Measurements from ENCODE around the gene DRG2. TPM values are rescaled to one million over a fixed set of nuclear protein-coding genes. Genes with fewer than 3 reads are reported as not detected.

The DRG2 gene
- polyA plus RNA-seq, 1 experiment: 36.4 TPM

DNA sequence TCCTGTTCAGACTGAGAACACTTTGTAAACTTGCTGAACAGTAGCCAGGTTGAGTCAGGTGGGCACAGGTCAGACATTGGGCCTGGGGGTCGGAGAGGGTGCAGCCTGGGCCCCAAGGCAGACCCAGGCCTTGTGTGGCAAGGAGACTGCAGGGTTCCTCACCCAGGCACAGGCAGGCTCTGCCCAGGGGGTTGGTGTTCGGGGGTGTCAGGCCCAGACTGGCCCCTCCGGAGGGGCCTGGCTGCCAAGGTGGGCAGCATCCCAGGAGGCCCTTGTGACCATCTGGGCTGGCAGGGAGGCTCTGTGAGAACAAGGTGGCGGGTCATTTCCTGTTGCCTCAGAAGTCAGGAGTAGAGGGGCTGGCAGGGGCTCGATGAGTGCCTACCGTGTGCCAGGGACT, 20.2 kb downstream of the DRG2 start:
- Histone ChIP-seq H3K4me3 (ENCODE audit: low read depth, low read length) (no peak overlapping the region), H3K27me3 (ENCODE audit: control insufficient read depth, insufficient read depth, low read length) (no peaks in the 10 kb centered on the region), H3K36me3 (ENCODE audit: control insufficient read depth, insufficient read depth, low read length) (peaks cover 16% of the 10 kb centered on the region)
- ChIA-PET CTCF (no interaction called here), POLR2A (no interaction called here)
- no peak for DNase-seq (ENCODE audit: low read depth)
- TF ChIP-seq, protein P1, sequence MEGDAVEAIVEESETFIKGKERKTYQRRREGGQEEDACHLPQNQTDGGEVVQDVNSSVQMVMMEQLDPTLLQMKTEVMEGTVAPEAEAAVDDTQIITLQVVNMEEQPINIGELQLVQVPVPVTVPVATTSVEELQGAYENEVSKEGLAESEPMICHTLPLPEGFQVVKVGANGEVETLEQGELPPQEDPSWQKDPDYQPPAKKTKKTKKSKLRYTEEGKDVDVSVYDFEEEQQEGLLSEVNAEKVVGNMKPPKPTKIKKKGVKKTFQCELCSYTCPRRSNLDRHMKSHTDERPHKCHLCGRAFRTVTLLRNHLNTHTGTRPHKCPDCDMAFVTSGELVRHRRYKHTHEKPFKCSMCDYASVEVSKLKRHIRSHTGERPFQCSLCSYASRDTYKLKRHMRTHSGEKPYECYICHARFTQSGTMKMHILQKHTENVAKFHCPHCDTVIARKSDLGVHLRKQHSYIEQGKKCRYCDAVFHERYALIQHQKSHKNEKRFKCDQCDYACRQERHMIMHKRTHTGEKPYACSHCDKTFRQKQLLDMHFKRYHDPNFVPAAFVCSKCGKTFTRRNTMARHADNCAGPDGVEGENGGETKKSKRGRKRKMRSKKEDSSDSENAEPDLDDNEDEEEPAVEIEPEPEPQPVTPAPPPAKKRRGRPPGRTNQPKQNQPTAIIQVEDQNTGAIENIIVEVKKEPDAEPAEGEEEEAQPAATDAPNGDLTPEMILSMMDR (IDR thresholded peaks at IDR 0.05; ENCODE audit: insufficient read depth, low read depth, low read length): no peak

DNA sequence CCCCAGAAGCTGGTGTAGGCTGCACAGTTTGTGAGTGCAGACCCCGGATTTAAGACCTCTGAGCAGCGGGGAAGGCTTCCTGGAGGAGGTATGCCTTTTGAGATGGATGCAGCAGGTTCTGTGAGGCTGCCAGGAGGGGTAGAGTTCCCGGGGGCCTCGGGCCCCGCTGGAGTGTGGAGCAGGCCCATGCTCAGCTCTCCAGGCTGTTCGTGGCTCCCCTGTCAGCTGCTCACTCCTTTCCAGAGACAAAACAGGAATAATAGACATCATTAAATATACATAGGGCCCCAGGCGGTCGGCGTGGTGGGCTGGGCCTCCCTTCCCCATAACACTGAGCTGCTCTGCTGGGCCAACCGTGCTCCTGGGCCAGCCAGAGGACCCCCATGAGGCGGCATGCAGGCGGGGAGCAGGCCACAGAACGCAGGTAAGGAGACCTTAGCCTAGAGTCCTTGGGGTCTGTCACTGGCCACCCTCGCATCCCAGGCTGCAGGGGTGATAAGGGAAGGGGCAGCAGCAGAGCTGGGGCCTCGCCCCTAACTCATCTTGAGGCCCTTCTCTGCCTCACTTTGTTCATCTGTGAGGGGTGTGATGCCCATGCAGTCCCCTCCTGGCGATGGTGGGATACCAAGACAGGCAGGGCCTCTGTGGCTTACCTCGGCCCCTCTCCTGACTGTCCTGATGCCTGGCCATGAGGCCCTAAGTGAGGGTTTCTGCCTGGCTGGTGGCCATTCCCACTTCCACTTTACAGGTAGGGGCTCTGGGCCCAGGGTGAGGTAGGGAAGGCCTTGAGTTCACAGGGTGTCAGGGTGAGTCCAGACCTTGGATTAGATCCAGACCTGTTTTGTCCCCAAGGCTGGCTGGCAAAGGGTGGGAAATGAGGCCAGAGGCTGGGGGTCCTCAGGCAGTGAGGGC, 20.9 kb downstream of the DRG2 start, which contains the start of gene MYO15A:
Gene MYO15A (plus strand): TSS at position 356 of the 912 bp plus-strand sequence. CDS start 10,045 bp downstream, outside the sequence.
- no peak for DNase-seq (ENCODE audit: low read depth)
- POLR2A ChIA-PET: no interaction called here
- H3K36me3 ChIP-seq (ENCODE audit: control insufficient read depth, insufficient read depth, low read length): peaks cover 14% of the 10 kb centered on the region
- TF ChIP-seq, protein P1 (IDR thresholded peaks at IDR 0.05; ENCODE audit: insufficient read depth, low read depth, low read length): no peak
- CTCF ChIA-PET: no interaction called here
- H3K27me3 ChIP-seq (ENCODE audit: control insufficient read depth, insufficient read depth, low read length): no peaks in the 10 kb centered on the region
- no peak within 1 kb of the TSS for H3K4me3 ChIP-seq (ENCODE audit: low read depth, low read length)

- no peaks in the 10 kb centered on the region for H3K27me3 ChIP-seq (ENCODE audit: control insufficient read depth, insufficient read depth, low read length)
- H3K36me3 ChIP-seq (ENCODE audit: control insufficient read depth, insufficient read depth, low read length): peaks cover 8% of the 10 kb centered on the region
- DNase-seq (ENCODE audit: low read depth): no peak
- ChIA-PET POLR2A (no interaction called here), CTCF (no interaction called here)
- no peak overlapping the region for H3K4me3 ChIP-seq (ENCODE audit: low read depth, low read length)
- TF ChIP-seq, protein P1 (IDR thresholded peaks at IDR 0.05; ENCODE audit: insufficient read depth, low read depth, low read length): no peak
Measured at GRCh38 chr17:18109935-18110485, 22.3 kb downstream of the DRG2 start.

- CTCF ChIA-PET: interaction anchor here (1.0 kb wide), 1 partner anchor 30 kb away, joined by 4 read pairs; no protein-coding TSS in a partner anchor
Measured at GRCh38 chr17:18110636-18111145, 22.9 kb downstream of the DRG2 start.

More at GRCh38 chr17:18110636-18111145, 22.9 kb downstream of the DRG2 start:
- DNase-seq (ENCODE audit: low read depth): no peak
- Histone ChIP-seq H3K4me3 (ENCODE audit: low read depth, low read length) (no peak overlapping the region), H3K36me3 (ENCODE audit: control insufficient read depth, insufficient read depth, low read length) (peaks cover 7% of the 10 kb centered on the region; the same call in 1 of the 2 replicates), H3K27me3 (ENCODE audit: control insufficient read depth, insufficient read depth, low read length) (no peaks in the 10 kb centered on the region)
- POLR2A ChIA-PET: no interaction called here
- TF ChIP-seq, protein P1 (IDR thresholded peaks at IDR 0.05; ENCODE audit: insufficient read depth, low read depth, low read length): no peak
